HG03159 (cell line): ENCODE results near the gene EFCAB8.
"Not testable (repeated sequence)": the region's sequence is repeated elsewhere in the genome, so short reads cannot be mapped to it uniquely, and the experiment has no call there.

Source experiments
- ATAC-seq: cut with Tn5 transposase; IDR thresholded peaks from one replicate; pipeline ENCODE4 v1.9.1; 2021; ENCODE audit warnings: mild to moderate bottlenecking, moderate library complexity; ENCODE audit not compliant: unreplicated experiment

The EFCAB8 gene

DNA sequence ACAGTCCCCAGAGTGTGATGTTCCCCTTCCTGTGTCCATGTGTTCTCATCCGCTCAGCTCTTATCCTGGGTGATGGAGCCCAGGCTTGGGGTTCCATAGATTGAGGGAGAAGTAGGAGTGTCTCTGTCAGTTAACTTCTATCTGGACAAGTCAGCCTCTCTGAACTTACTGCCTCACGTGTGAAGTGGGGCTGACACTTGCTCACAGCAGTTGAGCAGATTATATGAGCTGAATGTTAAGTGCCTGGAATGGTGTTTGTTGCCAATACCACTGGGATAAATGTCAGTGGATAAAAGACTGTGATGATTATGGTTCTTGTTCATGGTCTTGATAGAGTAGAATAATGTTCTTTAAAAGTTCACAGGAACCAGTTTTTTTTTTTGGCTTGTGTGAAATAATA, 17.1 kb upstream of the EFCAB8 start:
- ATAC-seq = no peak

DNA sequence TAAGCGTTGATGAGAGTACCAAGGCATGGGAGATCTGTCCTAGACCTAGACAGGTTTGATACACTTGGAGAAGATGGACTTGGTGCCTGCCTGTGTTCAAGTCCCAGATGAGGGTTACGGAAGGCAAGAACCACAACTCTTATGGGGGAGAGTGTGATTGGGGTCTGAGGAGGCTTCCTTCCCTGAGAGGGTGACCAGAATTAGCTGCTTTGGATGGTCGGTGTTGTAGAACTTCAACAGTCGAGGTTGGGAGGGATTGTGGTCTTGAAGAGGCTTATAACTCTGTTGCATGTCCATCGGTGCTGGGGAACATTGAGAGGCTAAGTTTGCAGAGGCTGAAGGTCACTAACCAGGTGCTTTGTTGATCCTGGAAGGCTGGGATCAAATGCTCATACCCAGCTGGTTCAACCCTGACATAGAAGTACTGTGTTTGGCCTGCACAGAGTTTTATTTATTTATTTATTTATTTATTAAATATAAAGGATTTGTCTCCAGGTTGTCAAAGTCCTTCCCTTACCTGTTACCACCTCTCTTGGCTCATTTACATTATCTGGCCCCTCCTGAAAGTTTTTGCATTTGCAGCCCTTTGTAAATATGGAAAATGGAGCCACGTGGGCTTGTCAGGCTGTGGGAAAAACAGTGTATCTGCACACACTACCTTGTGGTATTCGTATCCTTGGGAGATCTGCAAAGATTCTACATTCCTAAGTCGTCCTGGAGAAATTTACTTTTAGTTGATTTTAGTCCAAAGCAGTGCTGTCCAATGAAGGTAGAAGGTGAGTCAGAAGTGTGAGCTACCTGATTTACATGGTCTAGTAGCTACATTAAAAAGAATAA, 15.8 kb upstream of the EFCAB8 start:
- no peak for ATAC-seq

DNA sequence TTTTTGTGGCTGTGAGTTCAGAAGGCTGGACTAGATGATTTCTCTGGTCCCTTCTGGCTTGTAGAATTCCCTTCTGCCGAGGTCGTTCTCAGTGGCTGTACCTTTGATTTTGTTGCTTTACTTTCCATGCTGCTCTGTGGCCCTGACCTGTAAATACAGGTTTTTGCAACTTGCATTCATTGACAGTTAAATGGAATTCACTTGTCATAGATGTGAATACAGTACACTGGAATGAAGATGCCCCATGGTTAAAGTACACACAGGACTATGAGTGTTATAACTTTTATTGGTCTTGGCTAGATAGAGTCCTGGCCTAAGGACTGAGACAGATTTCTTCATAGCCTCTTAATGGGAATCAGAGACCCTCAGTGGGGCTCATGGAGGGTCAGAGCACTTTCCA, 12.9 kb upstream of the EFCAB8 start:
- no peak for ATAC-seq

DNA sequence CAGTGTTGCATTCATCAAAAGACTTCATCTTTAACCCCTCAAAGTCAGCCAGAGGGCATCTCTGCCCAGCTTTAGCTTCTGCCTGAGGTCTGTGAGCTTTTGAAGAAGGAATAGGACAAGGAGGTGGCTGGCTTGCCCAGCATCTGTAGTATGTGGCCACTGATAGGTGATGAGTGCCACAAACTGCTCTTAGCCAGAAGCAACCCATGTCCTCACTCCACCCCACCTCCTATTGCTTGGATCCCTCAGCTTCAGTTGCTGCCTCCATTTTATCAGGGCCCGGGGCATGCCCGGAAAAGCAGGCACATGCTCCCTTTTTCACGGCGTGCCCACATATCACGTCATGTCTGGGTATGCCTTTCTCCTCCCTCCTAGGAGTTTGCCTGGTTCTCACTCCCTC, 11.9 kb upstream of the EFCAB8 start:
- no peak for ATAC-seq

DNA sequence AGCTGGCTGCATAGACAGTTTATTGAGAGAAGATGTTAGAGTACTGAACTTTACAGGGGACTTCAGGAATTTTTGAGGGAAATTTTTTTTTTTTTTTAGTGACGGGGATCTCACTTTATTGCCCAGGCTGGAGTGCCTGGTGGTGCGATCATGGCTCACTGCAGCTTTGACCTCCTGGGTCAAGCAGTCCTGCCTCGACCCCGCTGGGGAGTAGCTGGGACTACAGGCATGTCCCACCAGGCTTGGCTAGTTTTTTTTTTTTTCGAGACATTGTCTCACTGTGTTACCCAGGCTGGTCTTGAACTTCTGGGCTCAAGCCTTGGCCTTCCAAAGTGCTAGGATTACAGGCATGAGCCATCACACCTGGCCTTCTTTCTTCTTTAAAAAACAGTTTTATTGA, 10.8 kb upstream of the EFCAB8 start:
- no peak for ATAC-seq

DNA sequence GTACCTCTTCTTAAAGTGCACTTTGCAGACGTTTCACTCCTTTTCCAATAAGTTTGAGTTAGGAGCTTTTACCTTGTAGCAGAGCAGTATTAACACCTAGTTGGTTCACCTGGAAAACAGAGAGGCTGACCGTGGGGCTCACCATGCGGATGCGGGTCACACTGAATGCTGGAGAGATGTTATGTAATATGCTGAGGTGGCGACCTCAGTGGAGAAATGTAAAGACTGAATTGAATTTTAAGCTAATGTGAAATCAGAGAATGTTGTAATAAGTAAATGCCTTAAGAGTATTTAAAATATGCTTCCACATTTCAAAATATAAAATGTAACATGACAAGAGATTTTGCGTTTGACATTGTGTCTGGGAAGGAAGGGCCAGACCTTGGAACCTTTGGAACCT, 9.9 kb upstream of the EFCAB8 start:
- ATAC-seq = no peak

DNA sequence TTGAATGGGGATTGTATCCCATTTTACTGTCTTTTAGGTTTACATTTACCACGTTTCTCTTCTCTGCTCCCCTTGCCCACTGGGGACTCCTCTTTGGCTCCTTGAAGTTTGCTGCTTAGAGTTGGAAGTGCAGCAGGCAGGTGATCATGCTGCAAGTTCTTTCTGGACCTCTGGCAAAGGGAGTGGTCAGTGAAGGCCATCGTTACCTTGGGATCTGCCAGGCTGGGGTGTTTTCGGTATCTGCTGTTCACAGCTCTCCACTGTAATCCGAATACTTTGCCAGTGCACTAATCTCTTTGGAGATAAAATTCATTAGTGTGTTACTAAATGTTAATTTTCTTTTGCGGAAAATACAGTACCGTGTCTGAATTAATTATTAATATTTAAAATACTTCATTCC, 9.1 kb upstream of the EFCAB8 start:
- no peak for ATAC-seq

DNA sequence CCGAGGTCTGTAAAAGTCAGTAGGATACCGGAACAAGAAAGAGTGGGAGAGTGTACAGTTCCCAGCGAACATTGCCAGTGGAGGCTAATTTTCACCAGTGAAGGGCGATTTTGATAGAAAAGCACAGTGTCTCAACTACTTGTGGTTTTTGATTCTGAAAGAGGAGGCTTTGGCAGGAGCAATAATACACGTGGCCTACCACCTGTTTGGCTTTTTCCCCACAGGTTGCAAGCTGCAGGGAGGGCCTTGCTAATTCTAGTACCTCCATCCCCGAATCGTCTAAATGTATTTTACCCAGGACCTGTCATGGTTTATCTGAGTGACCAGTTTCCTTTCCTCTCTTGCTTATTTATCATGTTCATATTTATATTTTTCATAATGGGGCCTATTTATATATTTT, 3.3 kb upstream of the EFCAB8 start:
- ATAC-seq = no peak

DNA sequence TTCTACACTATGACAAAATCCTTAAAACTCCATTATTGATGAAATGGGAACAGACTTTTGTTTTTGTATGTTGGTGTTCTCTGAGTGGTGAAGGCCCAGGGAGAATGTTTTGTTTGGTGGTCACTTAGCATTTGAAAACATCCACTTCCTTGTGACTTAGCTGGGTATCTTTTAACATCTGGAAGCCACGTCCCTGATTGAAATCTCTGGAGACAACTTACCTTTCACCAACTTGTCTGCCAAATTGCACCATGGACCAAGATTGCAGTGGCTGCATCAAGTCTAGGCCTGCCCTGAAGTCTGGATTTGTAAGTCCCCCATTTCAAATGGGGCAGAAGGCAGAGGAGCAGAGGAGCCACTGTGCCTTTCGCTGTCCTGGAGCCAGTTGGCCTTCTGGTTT, 534 bp upstream of the EFCAB8 start:
- ATAC-seq = no peak

DNA sequence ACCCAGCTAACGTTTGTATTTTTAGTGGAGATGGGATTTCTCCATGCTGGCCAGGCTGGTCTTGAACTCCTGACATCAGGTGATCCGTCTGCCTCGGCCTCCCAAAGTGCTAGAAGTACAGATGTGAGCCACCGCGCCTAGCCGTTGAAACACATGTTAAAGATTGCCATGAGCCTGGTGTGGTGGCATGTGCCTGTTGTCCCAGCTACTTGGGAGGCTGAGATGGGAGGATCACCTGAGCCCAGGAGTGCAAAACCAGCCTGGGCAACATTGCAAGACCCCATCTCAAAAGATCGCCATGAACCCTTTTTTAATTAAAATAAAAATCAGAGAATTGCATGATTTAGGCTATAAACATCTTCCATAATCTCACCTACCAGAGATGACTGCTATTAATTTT, 2.7 kb downstream of the EFCAB8 start:
- no peak for ATAC-seq

DNA sequence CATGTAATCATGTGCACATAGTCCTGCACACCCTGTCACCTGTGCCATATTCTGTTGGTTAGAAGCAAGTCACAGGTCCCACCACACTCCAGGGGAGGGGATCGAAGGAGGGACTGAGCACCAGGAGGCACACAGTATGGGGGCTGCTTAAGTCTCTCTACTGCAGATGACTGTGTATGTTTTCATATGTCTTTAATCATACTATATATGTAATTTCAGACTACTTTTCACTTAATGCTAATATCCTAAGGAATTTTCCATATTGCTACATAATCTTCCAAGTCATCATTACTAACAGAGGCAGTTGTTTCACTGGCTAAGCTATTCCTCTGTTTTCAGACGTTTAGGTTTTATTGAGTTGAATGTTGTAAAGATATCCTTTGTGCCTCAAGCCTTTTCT, 10.8 kb downstream of the EFCAB8 start:
- no peak for ATAC-seq

DNA sequence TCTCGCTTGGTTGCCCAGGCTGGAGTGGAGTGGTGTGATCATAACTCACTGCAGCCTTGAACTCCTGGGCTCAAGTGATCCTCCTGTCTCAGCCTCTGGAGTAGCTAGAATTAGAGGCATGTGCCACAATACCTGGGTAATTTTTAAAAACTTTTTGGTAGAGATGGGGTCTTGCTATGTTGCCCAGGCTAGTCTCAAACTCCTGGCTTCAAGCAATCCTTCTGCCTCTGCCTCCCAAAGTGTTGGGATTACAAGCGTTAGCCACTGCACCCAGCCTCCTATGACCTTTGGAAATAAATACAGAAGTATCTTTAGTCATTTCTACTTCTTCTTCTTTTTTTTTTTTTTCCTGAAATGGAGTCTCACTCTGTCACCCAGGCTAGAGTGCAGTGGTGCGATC, 11.8 kb downstream of the EFCAB8 start:
- ATAC-seq = not testable (repeated sequence)

DNA sequence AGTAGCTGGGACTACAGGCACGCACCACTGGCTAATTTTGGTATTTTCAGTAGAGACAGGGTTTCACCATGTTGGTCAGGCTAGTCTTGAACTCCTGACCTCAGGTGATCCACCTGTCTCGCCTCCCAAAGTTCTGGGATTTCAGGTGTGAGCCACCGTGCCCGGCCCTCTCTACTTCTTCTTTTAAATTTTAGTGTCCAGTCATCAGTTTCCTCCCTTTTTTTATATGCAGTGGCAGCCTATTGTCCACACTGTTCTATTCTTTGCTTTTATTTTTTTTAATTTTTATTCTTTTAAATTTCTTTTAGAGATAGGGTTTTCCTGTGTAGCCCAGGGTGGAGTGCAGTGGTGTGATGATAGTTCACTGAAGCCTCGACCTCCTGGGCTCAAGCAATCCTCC, 12.3 kb downstream of the EFCAB8 start:
- ATAC-seq = no peak

DNA sequence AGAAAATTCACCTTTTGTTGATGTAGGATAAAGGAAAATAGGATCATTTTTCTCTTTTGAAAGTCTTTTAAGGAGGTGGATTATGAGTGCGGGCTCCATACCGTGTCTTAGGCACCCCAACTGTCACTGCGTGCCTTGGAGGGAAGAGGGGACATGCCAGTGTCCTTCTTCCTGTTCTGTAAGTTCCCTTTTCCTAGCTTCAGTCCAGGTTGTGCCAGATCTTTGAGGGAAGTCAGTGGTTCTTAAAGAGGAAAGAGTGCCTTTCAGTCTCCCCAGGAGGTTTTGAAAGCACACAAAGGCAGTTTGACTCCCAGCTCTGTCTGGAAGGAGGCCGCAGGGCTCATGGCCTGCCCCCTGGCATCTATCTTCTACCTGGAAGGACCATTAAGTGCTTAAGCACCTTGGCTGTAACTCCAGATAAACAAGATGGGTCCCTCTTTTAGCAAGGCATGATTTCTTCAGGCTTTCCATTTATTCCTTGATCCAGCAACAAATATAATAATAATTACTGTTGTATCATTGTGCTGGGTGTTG, 13.0 kb downstream of the EFCAB8 start:
- no peak for ATAC-seq

DNA sequence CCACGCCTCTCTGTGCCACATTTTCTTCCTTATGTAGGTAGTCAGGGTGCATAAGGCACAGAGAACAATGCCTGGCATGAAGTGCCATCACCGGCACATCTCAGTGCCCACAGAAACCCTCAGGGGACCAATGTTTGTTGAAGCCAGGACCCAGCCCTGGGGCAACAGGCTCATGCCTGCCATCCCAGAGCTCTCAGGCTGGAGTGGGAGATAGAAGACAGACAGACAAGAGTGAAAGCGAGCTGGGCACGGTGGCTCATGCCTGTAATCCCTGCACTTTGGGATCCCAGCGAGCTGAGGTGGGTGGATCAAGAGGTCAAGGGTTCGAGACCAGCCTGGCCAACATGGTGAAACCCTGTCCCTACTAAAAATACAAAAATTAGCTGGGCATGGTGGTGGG, 13.5 kb downstream of the EFCAB8 start:
- no peak for ATAC-seq

DNA sequence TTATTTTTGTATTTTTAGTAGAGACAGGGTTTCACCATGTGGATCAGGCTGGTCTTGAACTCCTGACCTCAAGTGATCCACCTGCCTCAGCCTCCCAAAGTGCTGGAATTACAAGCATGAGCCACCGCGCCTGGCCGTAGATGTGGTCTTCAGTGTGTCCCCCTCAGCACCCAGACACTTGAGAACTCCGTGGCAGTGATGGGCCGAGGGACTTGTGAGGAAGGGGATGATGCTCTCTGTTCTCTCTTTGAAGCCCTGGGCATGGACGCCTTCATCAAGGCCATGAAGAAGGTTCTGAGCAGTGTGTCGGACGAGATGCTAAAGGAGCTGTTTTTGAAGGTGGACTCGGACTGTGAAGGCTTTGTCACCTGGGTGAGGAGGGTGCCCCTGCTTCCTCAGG, 16.9 kb downstream of the EFCAB8 start:
- ATAC-seq = no peak

DNA sequence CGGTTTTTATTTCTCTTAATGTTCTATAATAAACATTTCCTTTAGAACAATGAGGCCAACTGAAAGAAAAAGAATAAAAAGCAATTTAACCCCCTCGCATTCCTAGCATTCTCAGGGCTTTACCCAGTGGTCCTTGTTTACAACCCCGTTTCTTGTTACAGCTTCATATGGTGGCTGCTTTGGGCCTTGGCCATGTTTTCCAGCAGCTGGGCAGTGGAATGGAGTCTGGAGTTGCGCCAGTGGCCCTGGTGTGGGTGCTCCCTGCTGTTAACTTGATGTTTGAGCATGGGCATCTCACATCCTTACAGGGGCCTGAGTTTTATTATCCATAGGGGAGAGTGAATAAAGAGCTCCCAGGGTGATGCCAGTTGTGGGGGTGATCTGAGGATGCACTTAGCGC, 18.8 kb downstream of the EFCAB8 start:
- no peak for ATAC-seq

DNA sequence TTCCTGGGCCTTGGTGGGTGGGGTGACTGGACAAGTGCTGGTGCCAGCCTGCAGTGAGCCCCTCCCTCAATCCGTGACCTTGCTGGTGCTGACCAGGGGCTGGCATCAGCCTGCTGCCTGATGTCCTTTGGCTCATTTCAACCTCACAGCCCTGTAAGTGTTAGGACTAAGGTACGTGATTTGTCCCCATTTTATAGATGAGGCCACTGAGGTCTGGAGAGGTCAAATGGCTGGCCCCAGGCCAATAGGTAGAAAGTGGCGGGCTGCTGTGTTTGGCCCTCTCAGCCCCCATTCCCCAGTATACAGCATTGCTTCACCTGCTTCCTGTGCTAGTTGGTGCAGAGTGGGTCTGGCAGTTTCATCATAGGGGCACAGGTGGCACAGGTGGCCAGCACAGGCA, 20.1 kb downstream of the EFCAB8 start:
- ATAC-seq = no peak

DNA sequence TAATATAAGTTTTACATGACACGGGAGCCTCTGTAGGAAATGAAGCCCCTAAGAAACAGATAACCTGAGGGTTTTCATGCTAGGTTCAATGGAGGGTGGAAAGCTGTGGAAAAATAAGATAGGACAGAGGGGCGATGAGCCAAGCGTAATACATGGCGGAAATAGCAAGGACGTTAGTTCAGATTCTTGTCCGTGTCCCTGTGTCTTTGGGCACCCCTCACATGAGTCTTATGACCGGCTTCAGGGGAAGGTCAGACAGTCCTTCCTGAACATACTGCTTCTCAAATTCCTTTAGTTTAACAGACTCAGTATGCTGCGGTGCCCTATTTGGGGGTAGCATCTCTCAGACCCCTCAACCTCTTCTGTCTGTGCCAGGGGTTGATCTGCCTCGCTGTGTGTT, 20.8 kb downstream of the EFCAB8 start:
- ATAC-seq = no peak

DNA sequence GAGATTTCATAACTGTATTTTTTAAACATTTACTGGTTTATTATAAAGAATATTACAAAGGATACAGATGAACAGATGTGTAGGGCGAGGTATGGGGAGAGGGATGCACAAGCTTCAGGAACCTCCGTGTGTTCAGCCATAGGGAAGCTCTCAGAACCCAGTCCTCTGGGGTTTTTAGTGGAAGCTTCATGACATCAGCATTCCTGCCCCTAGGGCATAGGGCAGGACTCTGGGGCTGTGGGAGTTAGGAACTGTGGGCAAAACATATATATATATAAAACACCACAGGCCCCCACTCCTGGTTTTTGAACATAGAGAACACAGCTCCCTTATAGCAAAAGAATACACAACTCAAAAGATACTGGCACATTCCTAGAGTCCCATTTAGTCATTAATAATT, 21.9 kb downstream of the EFCAB8 start:
- ATAC-seq = no peak

DNA sequence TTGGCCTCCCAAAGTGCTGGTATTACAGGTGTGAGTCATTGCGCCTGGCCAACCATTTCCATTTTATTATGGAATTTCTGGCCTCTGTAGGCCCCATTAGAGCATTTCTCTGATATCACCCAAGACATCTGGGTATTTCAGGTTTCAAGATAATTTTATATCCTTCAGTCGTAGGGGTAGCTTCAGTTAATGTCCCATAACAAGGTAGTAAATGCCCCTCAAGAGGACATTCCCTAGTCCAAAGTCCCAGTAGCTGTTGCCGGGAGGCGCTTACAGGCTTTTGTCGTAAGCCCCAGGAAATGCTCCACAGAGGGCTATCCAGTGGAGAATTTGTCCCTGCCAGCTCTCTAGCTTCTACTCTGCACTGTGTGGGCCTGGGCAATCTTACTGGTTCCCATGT, 24.4 kb downstream of the EFCAB8 start:
- no peak for ATAC-seq

DNA sequence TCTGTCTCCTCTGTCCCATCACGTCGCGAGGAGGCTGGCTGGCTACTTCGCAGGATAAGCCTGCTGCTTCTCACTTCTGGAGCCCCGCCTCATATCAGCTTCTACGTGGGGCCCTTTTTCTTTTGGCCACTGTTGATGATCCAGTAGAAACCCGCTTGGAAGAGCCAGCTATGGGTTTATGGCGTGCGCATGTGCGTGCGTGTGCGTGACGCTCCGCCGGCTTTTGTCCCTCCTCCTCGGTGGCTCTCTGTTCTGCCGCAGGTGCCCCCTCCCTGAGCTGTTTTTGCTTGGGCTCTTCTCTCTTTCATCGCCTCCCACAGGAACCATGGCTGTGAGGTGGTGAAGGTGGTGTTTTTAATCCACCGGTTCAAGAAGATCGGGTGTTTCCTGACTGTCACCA, 26.5 kb downstream of the EFCAB8 start:
- ATAC-seq = no peak

DNA sequence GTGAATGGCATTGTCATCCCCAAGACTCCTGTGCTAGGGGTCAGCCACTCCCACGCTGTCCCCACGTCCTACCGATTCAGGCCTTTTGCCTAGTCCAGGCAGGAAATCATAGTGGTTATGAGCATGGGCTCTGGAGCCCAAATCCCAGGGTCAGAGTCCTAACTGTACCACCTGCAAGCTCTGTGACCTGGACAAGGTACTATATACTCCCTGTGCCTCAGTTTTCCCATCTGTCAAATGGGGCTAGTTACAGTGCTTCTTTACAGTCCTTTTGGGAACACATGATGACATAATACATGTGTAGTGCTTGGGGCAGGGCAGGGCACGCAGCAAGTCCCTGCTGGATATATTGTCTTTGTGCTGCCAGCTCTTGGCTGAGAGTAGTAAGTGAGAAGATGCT, 27.2 kb downstream of the EFCAB8 start:
- ATAC-seq = no peak
